Measurements from ENCODE around the gene TENM4.

TENM4 gene

GRCh38 chr11:78800096-78800690 lies 640.6 kb downstream of the TENM4 start:
- DNase-seq (ENCODE audit: low read depth in 2 of 3, low spot score in 2 of 3): no peak

DNA sequence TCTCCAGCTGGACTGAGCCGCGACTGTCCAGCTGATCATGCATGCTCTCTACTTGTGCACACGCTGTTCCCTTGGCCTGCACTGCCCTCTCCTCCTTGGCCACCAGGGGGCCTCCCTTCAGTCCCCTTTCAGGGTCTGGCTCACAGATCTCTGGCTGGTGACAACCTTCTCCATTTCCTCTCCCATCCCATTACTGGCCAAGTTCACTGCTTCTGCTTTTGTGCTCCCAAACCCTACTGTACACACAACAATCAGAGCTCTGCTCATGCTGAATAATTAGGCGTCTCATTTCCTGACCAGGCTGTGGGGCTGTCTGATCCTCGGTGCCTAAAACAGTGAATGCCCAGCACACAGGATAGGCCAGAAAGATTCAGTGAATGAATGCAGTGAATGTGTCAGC lies 642.2 kb downstream of the TENM4 start:
- peak; percentile 2 to 8 (median 6) for DNase-seq (ENCODE audit: low read depth in 2 of 3, low spot score in 2 of 3)

DNA sequence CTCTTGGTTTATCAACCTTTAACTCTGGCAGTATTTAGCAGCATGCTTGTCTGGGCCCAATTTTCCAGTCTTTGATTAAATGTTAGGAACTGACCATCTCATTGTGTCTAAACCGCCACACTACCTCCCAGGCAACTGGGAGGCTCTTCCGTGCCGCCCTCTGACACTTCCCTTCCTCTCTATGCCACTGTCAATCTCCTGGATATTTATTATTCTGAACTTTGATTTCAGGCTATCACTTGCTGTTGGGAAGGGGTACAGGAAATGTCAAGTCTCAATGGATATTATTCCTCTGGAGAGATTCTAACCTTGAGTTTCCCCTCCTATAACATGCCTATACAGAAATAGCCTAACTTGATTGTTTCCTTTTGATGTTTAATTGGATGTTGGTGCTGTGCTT lies 643.3 kb downstream of the TENM4 start:
- DNase-seq (ENCODE audit: low read depth in 2 of 3, low spot score in 2 of 3): no peak

DNA sequence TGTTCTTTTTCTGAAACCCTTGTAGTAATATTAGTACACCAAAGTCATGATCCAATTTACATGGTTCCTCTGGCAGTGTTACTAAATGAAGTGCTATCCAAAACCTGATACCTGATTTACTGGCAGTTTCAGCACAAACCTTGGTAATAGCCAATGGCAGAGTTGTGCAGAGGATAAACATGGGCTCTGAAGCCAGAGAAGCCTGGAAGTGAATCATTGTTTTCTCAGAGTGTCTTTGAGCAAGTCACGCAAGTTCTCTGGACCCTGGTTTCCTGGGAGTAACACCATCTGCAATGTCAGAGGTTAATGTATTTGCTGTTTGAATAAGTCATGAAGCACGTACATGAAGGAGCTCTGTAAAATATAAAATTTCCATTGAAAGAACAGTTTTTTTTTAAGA lies 643.9 kb downstream of the TENM4 start:
- DNase-seq (ENCODE audit: low read depth in 2 of 3, low spot score in 2 of 3): no peak

GRCh38 chr11:78795621-78796261 lies 645.1 kb downstream of the TENM4 start:
- no peak for DNase-seq (ENCODE audit: low read depth in 2 of 3, low spot score in 2 of 3)

DNA sequence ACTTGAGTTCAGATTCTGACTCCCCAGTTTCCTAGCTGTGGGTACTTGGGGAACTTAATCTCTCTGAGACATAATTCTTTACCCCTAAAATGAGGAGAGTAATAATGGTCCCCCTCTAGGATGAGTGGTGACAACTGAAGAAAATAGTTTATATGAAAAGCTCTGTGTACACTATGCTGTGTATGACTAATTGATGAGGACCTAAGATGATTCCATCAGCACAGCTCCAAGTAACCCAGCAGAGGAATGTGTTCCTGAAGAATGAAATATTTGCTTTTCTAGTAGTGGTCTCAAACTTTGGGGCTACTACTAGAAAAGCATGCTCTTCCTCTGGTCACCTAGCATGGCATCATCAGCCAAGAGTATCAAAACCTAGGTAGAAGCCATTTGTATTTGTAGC lies 648.9 kb downstream of the TENM4 start:
- DNase-seq (ENCODE audit: low read depth in 2 of 3, low spot score in 2 of 3): no peak

- DNase-seq (ENCODE audit: low read depth in 2 of 3, low spot score in 2 of 3): no peak
Measured at GRCh38 chr11:78791254-78791653, 649.6 kb downstream of the TENM4 start.

GRCh38 chr11:78790784-78791183 lies 650.0 kb downstream of the TENM4 start:
- DNase-seq (ENCODE audit: low read depth in 2 of 3, low spot score in 2 of 3): no peak

DNA sequence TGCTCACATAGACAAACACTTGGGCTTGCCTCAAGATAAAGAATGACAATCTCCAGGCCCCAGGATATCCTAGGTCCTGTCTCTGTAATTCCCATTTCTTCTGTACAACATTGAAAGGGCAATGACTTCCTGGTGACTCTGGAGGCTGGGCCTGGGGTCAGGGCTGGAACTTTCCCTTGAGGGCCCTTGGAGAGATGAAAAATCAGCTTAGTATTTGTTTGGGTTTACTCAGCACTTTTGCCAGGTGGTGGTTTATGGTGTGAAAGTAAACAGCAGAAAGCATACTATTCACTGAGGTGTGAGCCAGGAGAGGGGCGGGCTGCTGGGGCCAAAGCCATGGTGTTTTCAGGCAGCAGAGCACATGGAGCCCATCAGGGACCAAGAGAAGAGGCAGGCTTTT lies 651.5 kb downstream of the TENM4 start:
- DNase-seq (ENCODE audit: low read depth in 2 of 3, low spot score in 2 of 3): no peak

- DNase-seq (ENCODE audit: low read depth in 2 of 3, low spot score in 2 of 3): no peak
Measured at GRCh38 chr11:78788533-78788932, 652.3 kb downstream of the TENM4 start.

GRCh38 chr11:78787696-78788095 lies 653.1 kb downstream of the TENM4 start:
- no peak for DNase-seq (ENCODE audit: low read depth in 2 of 3, low spot score in 2 of 3)

- no peak for DNase-seq (ENCODE audit: low read depth in 2 of 3, low spot score in 2 of 3)
Measured at GRCh38 chr11:78786746-78787145, 654.1 kb downstream of the TENM4 start.

GRCh38 chr11:78786086-78786485 lies 654.7 kb downstream of the TENM4 start:
- no peak for DNase-seq (ENCODE audit: low read depth in 2 of 3, low spot score in 2 of 3)

GRCh38 chr11:78784321-78785061 lies 656.3 kb downstream of the TENM4 start:
- no peak for DNase-seq (ENCODE audit: low read depth in 2 of 3, low spot score in 2 of 3)

- DNase-seq (ENCODE audit: low read depth in 2 of 3, low spot score in 2 of 3): no peak
Measured at GRCh38 chr11:78783846-78784245, 657.0 kb downstream of the TENM4 start.

- DNase-seq (ENCODE audit: low read depth in 2 of 3, low spot score in 2 of 3): no peak
Measured at GRCh38 chr11:78783301-78783700, 657.5 kb downstream of the TENM4 start.

DNA sequence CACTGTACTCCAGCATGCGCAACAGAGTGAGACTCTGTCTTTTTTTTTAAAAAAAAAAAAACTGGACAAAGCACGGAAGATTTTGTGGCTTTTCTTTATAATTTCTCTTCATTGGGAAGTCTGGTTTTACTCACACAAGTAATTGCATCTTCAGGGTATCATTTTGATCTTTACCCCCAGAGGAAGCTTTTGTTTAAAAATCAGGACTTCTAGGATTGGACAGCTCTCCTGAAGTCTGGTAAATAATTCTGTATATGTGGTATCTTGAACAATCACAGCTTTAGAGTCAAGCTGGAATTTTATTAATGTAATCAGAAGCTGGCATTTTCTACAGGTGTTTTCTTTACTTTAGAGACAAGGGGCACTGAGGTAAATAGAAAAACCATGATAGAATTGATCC lies 658.1 kb downstream of the TENM4 start:
- DNase-seq (ENCODE audit: low read depth in 2 of 3, low spot score in 2 of 3): no peak

DNA sequence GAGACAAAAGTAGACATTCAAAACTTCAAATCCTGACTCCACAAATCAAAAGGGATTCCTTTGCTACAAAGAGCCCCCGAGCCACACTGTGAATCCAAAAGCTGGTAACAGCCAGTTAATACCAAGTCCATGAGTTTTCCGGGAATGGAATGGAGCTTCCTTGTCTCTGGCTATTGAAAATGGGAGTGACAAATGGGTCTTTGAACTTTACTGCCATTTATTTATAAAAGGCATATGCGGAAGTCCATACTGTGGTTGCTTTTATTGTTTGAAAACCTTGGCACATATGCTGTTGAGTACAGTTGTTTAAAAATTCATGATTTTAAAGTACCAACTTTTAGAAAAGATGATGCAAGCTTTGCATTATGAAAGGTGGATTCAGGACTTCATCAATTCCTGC lies 659.9 kb downstream of the TENM4 start:
- no peak for DNase-seq (ENCODE audit: low read depth in 2 of 3, low spot score in 2 of 3)

GRCh38 chr11:78773492-78773891 lies 667.3 kb downstream of the TENM4 start:
- DNase-seq (ENCODE audit: low read depth in 2 of 3, low spot score in 2 of 3): no peak

DNA sequence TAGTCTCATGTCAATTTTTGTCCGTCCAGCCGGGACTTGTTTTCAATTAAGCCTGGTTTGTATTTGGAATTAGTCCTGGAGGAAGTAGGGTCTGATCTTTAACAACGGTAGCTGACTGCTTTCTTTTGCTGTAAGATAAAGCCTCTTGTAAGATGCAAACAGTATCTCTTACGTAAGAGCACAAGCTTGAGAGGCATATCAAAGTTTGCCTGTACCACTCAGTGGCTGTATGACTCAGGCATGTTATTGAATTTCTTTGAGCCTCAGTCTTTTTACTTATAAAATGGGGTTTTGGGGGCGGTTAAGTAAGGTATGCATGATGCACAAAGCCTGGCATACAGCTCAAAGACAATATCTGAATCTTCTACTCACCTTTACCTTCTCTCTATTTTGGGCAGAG lies 667.8 kb downstream of the TENM4 start:
- DNase-seq (ENCODE audit: low read depth in 2 of 3, low spot score in 2 of 3): no peak

- DNase-seq (ENCODE audit: low read depth in 2 of 3, low spot score in 2 of 3): no peak
Measured at GRCh38 chr11:78772186-78772585, 668.6 kb downstream of the TENM4 start.

- no peak for DNase-seq (ENCODE audit: low read depth in 2 of 3, low spot score in 2 of 3)
Measured at GRCh38 chr11:78770931-78771330, 669.9 kb downstream of the TENM4 start.

DNA sequence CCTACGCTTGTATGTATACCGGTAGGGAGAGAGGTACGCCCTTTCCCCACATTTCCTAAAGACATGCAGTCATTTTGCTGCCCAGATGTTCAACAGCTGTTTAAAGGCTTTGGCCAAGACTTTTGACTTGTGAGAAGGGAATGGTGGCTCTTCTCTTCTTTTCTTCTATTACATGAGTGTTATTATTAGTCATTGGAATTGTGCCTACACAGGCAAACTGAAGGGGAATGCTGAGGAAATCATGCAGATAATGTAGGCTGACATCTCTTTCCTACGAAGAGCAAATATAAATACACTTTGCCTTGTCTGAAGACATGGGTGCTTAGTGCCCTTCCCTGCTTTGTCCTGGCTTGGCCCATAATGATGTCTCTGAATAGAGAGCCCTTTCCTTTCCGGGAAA lies 671.9 kb downstream of the TENM4 start:
- no peak for DNase-seq (ENCODE audit: low read depth in 2 of 3, low spot score in 2 of 3)

All from activated CD8-positive, alpha-beta memory T cell treated with anti-CD3 and anti-CD28 coated beads for 48 hours (primary cell).